Natural killer cell treated with Interleukin-12 subunit alpha and Interleukin-12 subunit beta and Interleukin-15 and Interleukin-18, amount 100 ng/mL, for 72 hours (primary cell): ENCODE results near the gene SOBP. TPM values are rescaled to one million over a fixed set of nuclear protein-coding genes. Genes with fewer than 3 reads are reported as not detected.

Experiments used
- ATAC-seq, 2 donors: fragments of 150-1000 bp; cut with Tn5 transposase in 1 of 2; sonication (Bioruptor Pico), chemical (Tn5 transposase) in 1 of 2; 2 replicates each; pipeline ENCODE4 v1.10.0; 2021
- DNase-seq: peaks from one replicate; pipeline ENCODE4 v3.0.0; 2022; ENCODE audit warnings: low spot score
- H3K27ac Mint-ChIP-seq, 2 donors: 1 replicate in 1 of 2; 2 replicates in 1 of 2; pipeline ENCODE4 v1.8.0; 2022; ENCODE audit warnings: mixed read lengths in 2 of 2, mild to moderate bottlenecking in 1 of 2, moderate library complexity in 1 of 2
- H3K27me3 Mint-ChIP-seq, 2 donors: 1 replicate in 1 of 2; 2 replicates in 1 of 2; pipeline ENCODE4 v1.8.0; 2022; ENCODE audit warnings: mixed read lengths in 2 of 2
- H3K36me3 Mint-ChIP-seq: one replicate; pipeline ENCODE4 v1.8.0; 2022; ENCODE audit warnings: mixed read lengths
- H3K4me1 Mint-ChIP-seq, 2 donors: 1 replicate in 1 of 2; 2 replicates in 1 of 2; pipeline ENCODE4 v1.8.0; 2022; ENCODE audit warnings: low read depth in 2 of 2, mixed read lengths in 2 of 2, mild to moderate bottlenecking in 1 of 2
- H3K4me3 Mint-ChIP-seq: one replicate; pipeline ENCODE4 v1.8.0; 2022; ENCODE audit warnings: mixed read lengths
- H3K9me3 Mint-ChIP-seq: 2 replicates; pipeline ENCODE4 v1.8.0; 2022; ENCODE audit warnings: mixed read lengths
- total RNA-seq, 2 donors: library from RNA; stranded (reverse); gene quantifications; one replicate each; pipeline ENCODE4 v1.2.3, GENCODE V29; 2022

Gene SOBP
- total RNA-seq, 2 donors from 2014 or later: 0.05 to 0.84 TPM

DNA sequence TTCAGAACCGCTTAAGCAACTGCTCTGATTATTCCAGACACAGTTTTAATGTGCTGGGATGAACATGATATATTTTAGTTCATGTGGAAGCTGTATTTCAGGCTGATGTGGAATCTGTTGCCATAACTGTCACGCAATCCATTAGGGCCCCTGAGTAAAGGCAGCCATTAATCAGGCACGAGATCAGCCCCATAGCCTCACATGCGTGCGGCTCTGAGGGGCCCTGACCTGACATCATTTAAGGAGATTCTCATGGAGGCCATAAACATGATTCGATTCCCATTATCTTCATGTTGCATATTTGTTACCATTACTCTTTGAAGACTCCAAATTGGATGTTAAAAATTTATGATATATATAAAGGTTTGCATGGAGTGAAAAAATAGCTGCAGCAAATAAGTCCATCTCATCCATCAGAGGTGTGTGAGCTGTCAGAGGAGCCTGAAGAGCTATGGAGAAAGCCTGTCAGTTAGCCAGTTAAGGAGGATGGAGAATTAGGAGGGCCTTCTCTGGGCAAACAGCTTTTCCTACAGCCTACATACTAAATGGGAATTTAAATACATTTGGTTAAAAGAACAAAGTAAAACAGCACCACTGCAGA is 89.6 kb downstream of the SOBP start:
- Mint-ChIP-seq H3K36me3 (no peaks in the 10 kb centered on the region), H3K4me1 (no peaks in the 10 kb centered on the region), H3K27me3 (peaks cover 22 to 41% of the 10 kb centered on the region in 2 donors), H3K4me3 (no peak overlapping the region), H3K27ac (no peak overlapping the region), H3K9me3 (no peaks in the 10 kb centered on the region)
- DNase-seq: no peak
- no peak for ATAC-seq

GRCh38 chr6:107582086-107582485 is 92.2 kb downstream of the SOBP start:
- Mint-ChIP-seq H3K27me3 (peaks cover 22 to 25% of the 10 kb centered on the region in 2 donors), H3K9me3 (no peaks in the 10 kb centered on the region), H3K4me3 (no peak overlapping the region), H3K27ac (no peak overlapping the region), H3K4me1 (no peaks in the 10 kb centered on the region), H3K36me3 (no peaks in the 10 kb centered on the region)
- ATAC-seq: no peak
- no peak for DNase-seq

DNA sequence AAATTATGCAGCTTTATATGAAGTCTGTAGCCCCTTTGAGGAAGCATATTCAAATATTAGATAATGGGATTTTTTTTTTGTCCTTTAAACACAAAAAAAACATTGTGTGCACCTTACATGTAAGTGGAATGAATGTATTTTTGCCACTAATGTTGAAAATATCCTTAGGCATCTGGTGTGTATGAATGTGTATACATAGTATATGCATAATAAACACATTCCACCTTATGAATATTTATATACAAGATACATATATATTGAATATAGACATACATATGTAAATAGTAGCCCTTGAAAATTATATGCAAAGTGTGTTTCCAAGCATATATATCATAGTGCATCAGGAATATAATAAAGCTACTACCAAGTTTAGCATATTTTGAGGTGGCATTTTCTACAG is 94.8 kb downstream of the SOBP start:
- H3K4me3 Mint-ChIP-seq: no peak overlapping the region
- DNase-seq (no peak), ATAC-seq (no peak)
- no peaks in the 10 kb centered on the region for H3K4me1 Mint-ChIP-seq
- H3K27me3 Mint-ChIP-seq: peaks cover 22 to 25% of the 10 kb centered on the region in 2 donors
- no peaks in the 10 kb centered on the region for H3K36me3 Mint-ChIP-seq
- H3K27ac Mint-ChIP-seq: no peak overlapping the region
- no peaks in the 10 kb centered on the region for H3K9me3 Mint-ChIP-seq

DNA sequence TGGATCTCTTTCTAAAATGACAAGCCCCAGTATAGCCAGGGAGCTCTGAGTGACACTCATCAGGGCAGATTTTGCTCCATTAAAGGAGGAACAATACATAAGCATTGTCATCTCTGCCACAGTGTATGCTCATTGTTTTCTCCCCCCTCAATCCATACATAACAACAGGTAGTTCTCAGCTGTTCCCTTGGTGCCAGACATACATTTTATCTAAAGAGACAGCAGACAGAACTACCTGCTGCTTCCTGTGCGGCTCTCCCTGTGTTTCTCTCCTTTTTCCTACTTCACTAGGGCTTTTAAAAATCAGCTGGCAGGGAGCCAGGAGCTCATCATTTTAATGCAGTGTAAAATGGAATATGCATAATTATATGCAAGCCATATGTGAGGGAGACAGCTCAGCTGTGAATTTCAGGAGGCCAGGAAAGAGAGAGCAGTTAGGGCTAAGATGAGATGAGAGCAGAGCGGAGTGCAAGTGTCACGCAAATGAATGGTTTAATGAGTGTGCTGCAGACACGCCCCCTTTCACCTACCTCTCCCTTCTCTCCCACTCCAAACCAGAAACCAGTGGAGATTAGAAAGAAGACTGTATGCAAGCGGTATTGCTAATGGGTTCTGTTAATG is 96.0 kb downstream of the SOBP start:
- H3K36me3 Mint-ChIP-seq: no peaks in the 10 kb centered on the region
- H3K9me3 Mint-ChIP-seq: no peaks in the 10 kb centered on the region
- H3K27me3 Mint-ChIP-seq: peaks cover 14 to 24% of the 10 kb centered on the region in 2 donors
- no peak for DNase-seq
- H3K4me1 Mint-ChIP-seq: no peaks in the 10 kb centered on the region
- no peak overlapping the region for H3K4me3 Mint-ChIP-seq
- no peak for ATAC-seq
- no peak overlapping the region for H3K27ac Mint-ChIP-seq

GRCh38 chr6:107587451-107587850 is 97.5 kb downstream of the SOBP start:
- no peaks in the 10 kb centered on the region for H3K9me3 Mint-ChIP-seq
- no peak overlapping the region for H3K27ac Mint-ChIP-seq
- no peaks in the 10 kb centered on the region for H3K36me3 Mint-ChIP-seq
- DNase-seq (no peak), ATAC-seq (no peak)
- no peaks in the 10 kb centered on the region for H3K4me1 Mint-ChIP-seq
- H3K4me3 Mint-ChIP-seq: no peak overlapping the region
- peaks cover 5 to 27% of the 10 kb centered on the region in 2 donors for H3K27me3 Mint-ChIP-seq

DNA sequence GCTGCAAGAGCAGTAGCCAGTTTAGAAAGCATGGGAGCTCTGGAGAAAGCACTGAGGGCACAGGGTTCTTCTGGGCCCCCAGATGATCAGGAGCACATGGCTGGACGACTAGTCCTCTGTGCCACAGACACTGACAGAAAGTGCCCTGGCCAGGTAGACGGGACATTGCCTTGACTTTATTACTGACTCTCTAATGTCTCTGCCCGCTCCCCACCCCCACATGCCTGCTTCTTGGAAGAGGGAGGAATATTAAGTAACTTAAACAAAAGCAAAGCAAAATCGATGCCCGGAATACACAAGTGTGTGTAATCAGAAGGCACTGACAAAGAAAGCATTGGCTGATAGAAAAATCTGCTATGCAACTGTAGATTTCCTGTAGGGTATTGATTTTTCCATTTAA is 99.3 kb downstream of the SOBP start:
- Mint-ChIP-seq H3K4me3 (no peak overlapping the region), H3K27me3 (peaks cover 13 to 29% of the 10 kb centered on the region in 2 donors), H3K27ac (no peak overlapping the region), H3K36me3 (no peaks in the 10 kb centered on the region), H3K4me1 (no peaks in the 10 kb centered on the region), H3K9me3 (no peaks in the 10 kb centered on the region)
- DNase-seq: no peak
- ATAC-seq: no peak

DNA sequence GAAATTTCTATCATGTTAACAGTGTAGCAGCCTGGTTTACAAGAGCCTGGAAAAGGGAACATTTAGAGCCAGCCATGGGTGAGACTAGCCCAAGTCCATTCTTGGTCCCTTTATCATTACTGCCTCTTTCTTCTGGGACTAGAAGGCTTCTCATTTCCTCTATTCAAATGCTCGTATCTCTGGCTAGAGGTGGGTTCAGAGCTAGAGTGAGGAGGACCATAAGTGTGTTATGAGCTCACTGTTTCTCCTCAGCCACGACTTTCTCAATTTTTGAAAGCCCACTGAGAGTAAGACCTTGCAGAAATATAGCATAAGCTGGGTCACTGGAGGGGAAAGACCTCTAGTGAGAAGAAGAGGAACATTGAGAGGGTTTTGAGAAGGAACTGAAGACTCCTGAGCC is 100.0 kb downstream of the SOBP start:
- no peak overlapping the region for H3K27ac Mint-ChIP-seq
- ATAC-seq: no peak
- no peaks in the 10 kb centered on the region for H3K9me3 Mint-ChIP-seq
- no peak for DNase-seq
- H3K4me3 Mint-ChIP-seq: no peak overlapping the region
- no peaks in the 10 kb centered on the region for H3K36me3 Mint-ChIP-seq
- no peaks in the 10 kb centered on the region for H3K4me1 Mint-ChIP-seq
- peaks cover 13 to 29% of the 10 kb centered on the region in 2 donors for H3K27me3 Mint-ChIP-seq

DNA sequence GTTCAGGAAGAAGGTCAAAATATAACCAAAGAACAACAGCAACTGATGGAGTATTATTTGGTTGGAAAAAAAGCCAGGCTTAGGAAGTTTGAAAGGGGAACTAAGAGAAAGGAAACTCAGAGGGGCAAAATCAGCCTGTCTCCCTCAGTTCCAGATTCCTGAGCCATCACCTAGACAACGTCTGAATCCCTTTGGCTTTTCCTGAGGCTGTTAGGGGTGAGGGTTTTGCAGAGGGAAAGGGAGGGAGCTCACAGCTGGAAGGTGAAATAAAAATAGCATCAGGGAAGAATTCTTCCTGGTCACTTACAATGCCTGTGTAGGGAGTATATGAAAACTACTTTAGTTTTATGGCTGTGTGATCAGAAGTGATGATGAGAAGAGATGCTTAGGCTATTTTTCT is 100.5 kb downstream of the SOBP start:
- ATAC-seq: no peak
- no peaks in the 10 kb centered on the region for H3K9me3 Mint-ChIP-seq
- H3K4me1 Mint-ChIP-seq: no peaks in the 10 kb centered on the region
- H3K27me3 Mint-ChIP-seq: peaks cover 15 to 29% of the 10 kb centered on the region in 2 donors
- no peak overlapping the region for H3K4me3 Mint-ChIP-seq
- no peak for DNase-seq
- no peaks in the 10 kb centered on the region for H3K36me3 Mint-ChIP-seq
- no peak overlapping the region for H3K27ac Mint-ChIP-seq

DNA sequence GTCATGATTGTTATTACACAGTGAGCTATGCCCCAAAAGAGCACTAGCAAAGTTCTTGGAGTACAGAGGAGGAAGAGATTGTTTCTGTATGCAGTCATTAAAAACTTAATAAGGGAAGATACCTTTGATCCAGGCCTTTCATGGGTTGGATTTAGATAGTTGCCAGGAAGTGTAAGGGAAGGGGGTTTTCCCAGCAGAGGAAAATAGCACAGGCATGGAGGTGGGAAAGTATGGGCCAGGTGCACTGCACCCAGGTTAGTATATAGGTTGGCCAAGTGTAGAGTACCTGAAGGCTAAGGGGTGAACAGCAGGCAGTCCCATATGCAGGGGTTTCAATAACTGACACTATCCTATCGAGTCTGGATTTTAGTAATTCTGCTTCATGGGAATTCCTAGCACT is 101.4 kb downstream of the SOBP start:
- Mint-ChIP-seq H3K27ac (no peak overlapping the region), H3K4me1 (no peaks in the 10 kb centered on the region), H3K9me3 (no peaks in the 10 kb centered on the region), H3K4me3 (no peak overlapping the region), H3K36me3 (no peaks in the 10 kb centered on the region), H3K27me3 (peaks cover 22 to 24% of the 10 kb centered on the region in 2 donors)
- no peak for DNase-seq
- ATAC-seq: no peak

- no peaks in the 10 kb centered on the region for H3K9me3 Mint-ChIP-seq
- H3K36me3 Mint-ChIP-seq: no peaks in the 10 kb centered on the region
- H3K4me3 Mint-ChIP-seq: no peak overlapping the region
- no peaks in the 10 kb centered on the region for H3K4me1 Mint-ChIP-seq
- no peak overlapping the region for H3K27ac Mint-ChIP-seq
- peaks cover 24 to 31% of the 10 kb centered on the region in 2 donors for H3K27me3 Mint-ChIP-seq
- ATAC-seq (no peak), DNase-seq (no peak)
Measured at GRCh38 chr6:107592806-107593205, 102.9 kb downstream of the SOBP start.

DNA sequence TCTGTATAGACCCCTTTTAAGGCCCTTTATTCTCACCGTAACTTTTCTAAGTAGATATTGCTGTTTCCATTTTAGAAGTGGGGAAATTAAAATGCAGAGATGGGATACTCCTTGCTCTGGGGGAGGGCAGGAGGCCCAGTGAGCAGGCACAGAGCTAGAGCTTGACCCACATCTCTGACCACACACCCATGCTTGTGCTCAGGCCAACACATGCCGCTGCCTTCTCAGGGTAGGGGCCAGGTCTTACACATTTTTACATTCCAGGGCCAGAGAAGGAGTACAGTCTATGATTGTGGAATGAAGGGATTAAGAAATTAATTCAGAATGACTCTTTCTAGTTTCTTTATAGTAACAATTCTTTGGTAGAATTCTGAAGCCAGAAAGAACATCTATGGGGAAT is 104.8 kb downstream of the SOBP start:
- DNase-seq (no peak), ATAC-seq (no peak)
- H3K4me1 Mint-ChIP-seq: no peaks in the 10 kb centered on the region
- H3K4me3 Mint-ChIP-seq: no peak overlapping the region
- no peak overlapping the region for H3K27ac Mint-ChIP-seq
- H3K27me3 Mint-ChIP-seq: peaks cover 27 to 40% of the 10 kb centered on the region in 2 donors
- H3K36me3 Mint-ChIP-seq: no peaks in the 10 kb centered on the region
- no peaks in the 10 kb centered on the region for H3K9me3 Mint-ChIP-seq

DNA sequence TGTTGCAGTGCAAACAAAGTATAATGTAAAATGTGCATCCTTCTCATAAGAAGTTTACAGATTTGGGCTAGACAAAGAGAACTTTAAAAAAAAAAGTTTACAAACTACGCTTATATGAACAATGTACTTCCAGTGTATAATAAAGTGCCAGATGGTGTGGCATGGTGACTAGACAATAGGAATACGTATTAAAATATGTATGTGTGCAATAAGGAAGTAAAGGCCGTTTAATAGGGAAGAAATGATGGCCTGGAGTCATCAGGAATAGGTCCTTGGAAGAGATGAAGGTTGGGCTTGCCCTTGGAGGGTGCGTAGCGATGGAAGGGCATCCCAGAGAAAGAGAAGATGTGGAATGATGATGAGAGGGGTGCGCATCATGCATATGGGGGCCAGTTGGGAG is 108.2 kb downstream of the SOBP start:
- ATAC-seq (no peak), DNase-seq (no peak)
- Mint-ChIP-seq H3K4me3 (no peak overlapping the region), H3K9me3 (no peaks in the 10 kb centered on the region), H3K36me3 (no peaks in the 10 kb centered on the region), H3K27me3 (peaks cover 11 to 30% of the 10 kb centered on the region in 2 donors), H3K4me1 (no peaks in the 10 kb centered on the region), H3K27ac (no peak overlapping the region)

DNA sequence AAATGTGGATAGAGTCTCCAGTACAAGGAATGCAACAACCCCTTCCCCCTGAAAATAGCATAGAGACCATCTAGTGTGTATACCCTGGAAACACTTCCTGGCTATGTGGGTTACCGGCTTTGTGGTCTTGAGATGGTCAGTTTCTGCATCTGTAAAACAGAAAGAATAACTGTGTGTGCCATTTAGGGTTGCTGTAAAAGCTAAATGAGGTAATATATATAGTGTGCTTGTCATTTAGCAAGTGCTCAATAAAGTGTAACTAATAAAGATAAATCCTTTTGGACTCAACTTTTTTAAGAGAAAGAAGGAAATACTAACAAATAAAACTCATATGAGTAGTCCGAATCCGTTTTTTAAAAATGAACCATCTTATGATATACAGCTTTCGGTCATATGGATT is 109.1 kb downstream of the SOBP start:
- H3K36me3 Mint-ChIP-seq: no peaks in the 10 kb centered on the region
- peaks cover 9 to 28% of the 10 kb centered on the region in 2 donors for H3K27me3 Mint-ChIP-seq
- ATAC-seq: no peak
- H3K4me1 Mint-ChIP-seq: no peaks in the 10 kb centered on the region
- H3K27ac Mint-ChIP-seq: no peak overlapping the region
- H3K4me3 Mint-ChIP-seq: no peak overlapping the region
- DNase-seq: no peak
- H3K9me3 Mint-ChIP-seq: no peaks in the 10 kb centered on the region

DNA sequence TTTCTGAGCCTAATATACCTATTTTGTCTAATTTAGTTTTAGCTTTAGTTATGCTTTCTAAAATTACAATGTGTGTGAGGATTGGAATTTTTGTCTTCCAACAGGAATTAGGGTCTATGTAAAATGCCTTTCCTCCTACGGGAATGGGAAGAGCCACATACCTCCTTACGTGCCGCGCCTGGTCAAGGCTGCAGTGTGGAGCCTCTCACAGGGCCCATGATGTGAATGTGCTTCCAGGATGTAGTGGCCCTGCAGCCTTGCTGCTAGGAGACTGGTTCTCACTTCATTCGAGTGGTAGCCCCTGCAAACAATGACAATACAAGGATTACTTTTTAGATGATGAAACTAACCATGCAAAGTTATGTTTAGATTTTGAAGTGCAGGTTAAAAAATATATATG is 110.2 kb downstream of the SOBP start:
- DNase-seq: no peak
- no peak overlapping the region for H3K4me3 Mint-ChIP-seq
- ATAC-seq: no peak

GRCh38 chr6:107600936-107601335 is 111.0 kb downstream of the SOBP start:
- peaks cover 11 to 20% of the 10 kb centered on the region in 2 donors for H3K27me3 Mint-ChIP-seq
- H3K4me3 Mint-ChIP-seq: no peak overlapping the region
- no peaks in the 10 kb centered on the region for H3K9me3 Mint-ChIP-seq
- no peak for ATAC-seq
- H3K36me3 Mint-ChIP-seq: no peaks in the 10 kb centered on the region
- DNase-seq: no peak
- no peaks in the 10 kb centered on the region for H3K4me1 Mint-ChIP-seq
- no peak overlapping the region for H3K27ac Mint-ChIP-seq

More for the DNA sequence above, 110.2 kb downstream of the SOBP start:
- H3K27ac Mint-ChIP-seq: no peak overlapping the region
- no peaks in the 10 kb centered on the region for H3K4me1 Mint-ChIP-seq
- H3K36me3 Mint-ChIP-seq: no peaks in the 10 kb centered on the region
- peaks cover 14 to 28% of the 10 kb centered on the region in 2 donors for H3K27me3 Mint-ChIP-seq
- H3K9me3 Mint-ChIP-seq: no peaks in the 10 kb centered on the region
